CD4-positive, alpha-beta T cell (primary cell): ENCODE results near the gene MIR17HG. TPM values are rescaled to one million over a fixed set of nuclear protein-coding genes. Genes with fewer than 3 reads are reported as not detected.

Source experiments
- ATAC-seq: fragments of 200-7000 bp; cut with Tn5 transposase; one replicate; pipeline ENCODE4 v1.10.0; 2022; ENCODE audit warnings: mild to moderate bottlenecking; ENCODE audit not compliant: poor library complexity
- CTCF ChIA-PET: fragments of 350-600 bp; sonication (Branson Sonifier 250); formaldehyde crosslinking; loops from one replicate; lab custom pipeline; 2021; ENCODE audit warnings: antibody characterized with exemption, inconsistent platforms; lab: Charles Lee
- POLR2A ChIA-PET: fragments of 350-600 bp; sonication (Branson Sonifier 250); formaldehyde crosslinking; loops from one replicate; lab custom pipeline; 2021; ENCODE audit warnings: antibody characterized with exemption, inconsistent platforms; lab: Charles Lee
- DNase-seq, 14 experiments: peaks; one replicate each; pipeline ENCODE4 v3.0.0-alpha.2; 2013 to 2020; ENCODE audit warnings: mixed read lengths in 2 of 14
- H3K27ac ChIP-seq, 2 donors: one replicate each; pipeline versions ENCODE4 v1.5.1 to v1.7.0; 2013; ENCODE audit warnings: low read length in 2 of 2, low read depth in 1 of 2, mild to moderate bottlenecking in 1 of 2
- H3K27me3 ChIP-seq, 2 experiments: 1 replicate in 1 of 2; 2 replicates in 1 of 2; pipeline versions ENCODE4 v1.6.1 to v1.7.0; 2013; ENCODE audit warnings: low read length in 2 of 2, control low read depth in 1 of 2, mild to moderate bottlenecking in 1 of 2, moderate library complexity in 1 of 2; ENCODE audit not compliant: insufficient read depth in 2 of 2, control insufficient read depth in 1 of 2
- H3K36me3 ChIP-seq: one replicate; pipeline ENCODE4 v1.6.1; 2013; ENCODE audit warnings: low read length, control low read depth; ENCODE audit not compliant: insufficient read depth
- H3K4me1 ChIP-seq: one replicate; pipeline ENCODE4 v1.6.1; 2013; ENCODE audit warnings: low read length, control low read depth; ENCODE audit not compliant: insufficient read depth
- H3K4me3 ChIP-seq: one replicate; pipeline ENCODE4 v1.5.1; 2013; ENCODE audit warnings: mild to moderate bottlenecking, low read length, moderate library complexity
- H3K9me3 ChIP-seq, 2 experiments: 1 replicate in 1 of 2; 2 replicates in 1 of 2; pipeline versions ENCODE4 v1.6.1 to v1.7.0; 2013; ENCODE audit warnings: low read length in 2 of 2, mild to moderate bottlenecking in 2 of 2, control low read depth in 1 of 2, moderate library complexity in 1 of 2; ENCODE audit not compliant: control insufficient read depth in 1 of 2, insufficient read depth in 1 of 2
- H3K27ac Mint-ChIP-seq: one replicate; pipeline ENCODE4 v1.8.0; 2020; ENCODE audit warnings: mixed read lengths
- H3K27me3 Mint-ChIP-seq: one replicate; pipeline ENCODE4 v1.8.0; 2021; ENCODE audit warnings: mixed read lengths
- H3K36me3 Mint-ChIP-seq: one replicate; pipeline ENCODE4 v1.8.0; 2021; ENCODE audit warnings: low read depth, mixed read lengths
- H3K4me1 Mint-ChIP-seq: one replicate; pipeline ENCODE4 v1.8.0; 2021; ENCODE audit warnings: low read depth, mixed read lengths
- H3K4me3 Mint-ChIP-seq: one replicate; pipeline ENCODE4 v1.8.0; 2020; ENCODE audit warnings: mild to moderate bottlenecking, mixed read lengths
- H3K9me3 Mint-ChIP-seq: one replicate; pipeline ENCODE4 v1.8.0; 2020; ENCODE audit warnings: mixed read lengths
- intact Hi-C, 2 experiments: fragments of 100-400 bp; cut with DNase I in 1 of 2; cut with micrococcal nuclease in 1 of 2; formaldehyde crosslinking; loops; one replicate each; pipeline versions ENCODE4 v1.15.1 to v1.9.0; 2023 to 2025; cut with DNase I, micrococcal nuclease
- total RNA-seq, 174 experiments: library from RNA in 2 of 174; stranded (reverse) in 2 of 174; gene quantifications; one replicate each; pipeline ENCODE4 v1.2.3 and lab custom pipeline; 2021 to 2026
- TF ChIP-seq, protein P1 (sequence below): fragments of 200-600 bp; IDR thresholded peaks from one replicate; pipeline ENCODE4 v1.8.0; 2022; ENCODE audit warnings: antibody characterized with exemption, mild to moderate bottlenecking

MIR17HG gene
- total RNA-seq, 2 experiments from 2014 or later = 6.0 to 6.6 TPM

DNA sequence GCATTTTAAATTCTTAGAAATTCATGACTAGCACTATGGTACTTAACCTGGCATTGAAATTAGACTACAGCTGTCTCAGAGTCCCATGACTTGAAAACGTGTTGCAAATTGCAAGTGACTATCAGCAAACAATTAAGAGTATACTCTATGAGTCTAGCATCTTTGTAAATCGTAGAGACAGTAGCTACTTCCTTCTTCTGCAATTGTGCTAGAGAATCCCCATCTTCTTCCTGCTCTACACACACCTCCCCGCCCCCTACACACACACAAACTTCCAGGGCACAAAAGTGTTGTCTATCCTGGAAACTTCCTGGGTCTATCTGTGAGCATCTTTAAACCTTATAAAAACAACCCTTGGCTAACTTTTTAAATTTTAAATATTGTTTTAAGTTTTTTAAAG, 35.2 kb upstream of the MIR17HG start:
- ChIA-PET POLR2A (no interaction called here), CTCF (interaction anchor here (1.5 kb wide), 2 partner anchors 11 to 33 kb away, joined by 4 read pairs; no protein-coding TSS in a partner anchor)
- no peaks in the 10 kb centered on the region for H3K36me3 ChIP-seq

DNA sequence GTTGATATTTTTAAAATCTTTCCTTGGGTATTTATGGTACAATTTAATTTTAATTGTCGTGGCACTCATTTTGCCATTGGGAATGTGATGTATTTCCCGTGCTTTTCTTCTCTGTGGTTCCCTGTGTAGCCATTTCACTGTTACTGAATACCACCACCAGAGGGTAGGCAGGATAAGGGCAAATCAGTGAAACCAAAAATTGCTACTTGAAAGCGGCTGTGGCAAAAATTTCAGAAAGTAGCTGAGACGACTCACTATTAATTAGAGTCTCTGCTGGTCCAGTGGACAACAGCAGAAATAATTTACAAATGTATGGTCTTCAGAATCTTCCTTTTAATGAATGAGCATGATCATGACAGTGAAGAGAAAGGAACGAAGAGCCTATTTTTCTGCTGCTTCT, 34.4 kb upstream of the MIR17HG start:
- Mint-ChIP-seq H3K27ac (no peak overlapping the region), H3K9me3 (no peaks in the 10 kb centered on the region), H3K4me3 (no peak overlapping the region), H3K36me3 (no peaks in the 10 kb centered on the region), H3K4me1 (no peaks in the 10 kb centered on the region), H3K27me3 (peaks cover 17% of the 10 kb centered on the region)
- Histone ChIP-seq H3K27ac (no peak overlapping the region), H3K9me3 (no peaks in the 10 kb centered on the region), H3K36me3 (no peaks in the 10 kb centered on the region), H3K4me1 (no peaks in the 10 kb centered on the region), H3K4me3 (no peak overlapping the region), H3K27me3 (peaks cover 0 to 15% of the 10 kb centered on the region in 2 experiments)
- intact Hi-C loops = loop anchor here (2.0 to 5.0 kb wide), 3 partner anchors 36 to 409 kb away; no protein-coding TSS in a partner anchor
- POLR2A ChIA-PET = interaction anchor here (1.3 to 2.0 kb wide), 2 partner anchors 14 to 34 kb away, joined by 3 to 11 read pairs; partner anchors contain the start of gene MIR17HG
- ATAC-seq (peak; percentile 57), DNase-seq (peak in 4 of 14 experiments; percentile 32 to 64 (median 57))
- CTCF ChIA-PET = interaction anchor here (1.4 to 1.5 kb wide), 3 partner anchors 11 to 34 kb away, joined by 4 read pairs; no protein-coding TSS in a partner anchor
- TF ChIP-seq, protein P1, sequence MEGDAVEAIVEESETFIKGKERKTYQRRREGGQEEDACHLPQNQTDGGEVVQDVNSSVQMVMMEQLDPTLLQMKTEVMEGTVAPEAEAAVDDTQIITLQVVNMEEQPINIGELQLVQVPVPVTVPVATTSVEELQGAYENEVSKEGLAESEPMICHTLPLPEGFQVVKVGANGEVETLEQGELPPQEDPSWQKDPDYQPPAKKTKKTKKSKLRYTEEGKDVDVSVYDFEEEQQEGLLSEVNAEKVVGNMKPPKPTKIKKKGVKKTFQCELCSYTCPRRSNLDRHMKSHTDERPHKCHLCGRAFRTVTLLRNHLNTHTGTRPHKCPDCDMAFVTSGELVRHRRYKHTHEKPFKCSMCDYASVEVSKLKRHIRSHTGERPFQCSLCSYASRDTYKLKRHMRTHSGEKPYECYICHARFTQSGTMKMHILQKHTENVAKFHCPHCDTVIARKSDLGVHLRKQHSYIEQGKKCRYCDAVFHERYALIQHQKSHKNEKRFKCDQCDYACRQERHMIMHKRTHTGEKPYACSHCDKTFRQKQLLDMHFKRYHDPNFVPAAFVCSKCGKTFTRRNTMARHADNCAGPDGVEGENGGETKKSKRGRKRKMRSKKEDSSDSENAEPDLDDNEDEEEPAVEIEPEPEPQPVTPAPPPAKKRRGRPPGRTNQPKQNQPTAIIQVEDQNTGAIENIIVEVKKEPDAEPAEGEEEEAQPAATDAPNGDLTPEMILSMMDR = peak; percentile 69

More for the DNA sequence above, 35.2 kb upstream of the MIR17HG start:
- peaks cover 17% of the 10 kb centered on the region for H3K27me3 Mint-ChIP-seq
- TF ChIP-seq, protein P1 = no peak
- H3K27ac Mint-ChIP-seq = no peak overlapping the region
- H3K4me3 Mint-ChIP-seq = no peak overlapping the region
- Histone ChIP-seq H3K27ac (no peak overlapping the region), H3K4me3 (no peak overlapping the region), H3K27me3 (peaks cover 0 to 15% of the 10 kb centered on the region in 2 experiments), H3K4me1 (no peaks in the 10 kb centered on the region), H3K9me3 (no peaks in the 10 kb centered on the region)
- DNase-seq (no peak), ATAC-seq (no peak)
- H3K36me3 Mint-ChIP-seq = no peaks in the 10 kb centered on the region
- no peaks in the 10 kb centered on the region for H3K9me3 Mint-ChIP-seq
- intact Hi-C loops = loop anchor here (2.0 to 5.0 kb wide), 3 partner anchors 36 to 410 kb away; no protein-coding TSS in a partner anchor
- H3K4me1 Mint-ChIP-seq = no peaks in the 10 kb centered on the region

DNA sequence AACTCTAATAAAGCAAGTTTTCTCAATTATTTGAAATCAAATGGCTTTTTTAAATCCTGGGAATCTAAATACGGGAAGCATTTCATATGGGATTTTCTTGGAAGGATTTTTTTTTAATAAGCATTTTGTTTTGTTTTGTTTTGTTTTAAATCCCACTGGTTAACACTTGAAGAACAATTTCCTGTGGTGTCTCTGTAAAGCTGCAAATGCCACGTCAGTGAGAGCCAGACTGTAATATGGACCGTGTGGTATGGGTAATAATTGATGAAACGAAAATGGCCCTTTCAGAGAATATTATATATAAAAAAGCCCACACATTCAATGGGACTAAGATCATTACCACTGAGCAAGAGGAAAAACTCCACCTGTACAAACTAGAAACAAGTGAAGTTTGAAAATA, 33.9 kb upstream of the MIR17HG start:
- ATAC-seq = no peak
- POLR2A ChIA-PET = interaction anchor here (1.3 to 2.0 kb wide), 2 partner anchors 13 to 33 kb away, joined by 3 to 11 read pairs; partner anchors contain the start of gene MIR17HG

More for the DNA sequence above, 33.9 kb upstream of the MIR17HG start:
- intact Hi-C loops = loop anchor here (2.0 to 5.0 kb wide), 3 partner anchors 35 to 409 kb away; no protein-coding TSS in a partner anchor
- H3K4me1 Mint-ChIP-seq = no peaks in the 10 kb centered on the region
- TF ChIP-seq, protein P1 = no peak
- peaks cover 17% of the 10 kb centered on the region for H3K27me3 Mint-ChIP-seq
- no peaks in the 10 kb centered on the region for H3K36me3 Mint-ChIP-seq
- no peak overlapping the region for H3K4me3 Mint-ChIP-seq
- Histone ChIP-seq H3K36me3 (no peaks in the 10 kb centered on the region), H3K27me3 (peaks cover 0 to 15% of the 10 kb centered on the region in 2 experiments), H3K9me3 (no peaks in the 10 kb centered on the region), H3K4me1 (no peaks in the 10 kb centered on the region), H3K4me3 (no peak overlapping the region), H3K27ac (no peak overlapping the region)
- no peak for DNase-seq
- CTCF ChIA-PET = interaction anchor here (1.4 to 1.5 kb wide), 3 partner anchors 12 to 33 kb away, joined by 4 read pairs; no protein-coding TSS in a partner anchor
- H3K9me3 Mint-ChIP-seq = no peaks in the 10 kb centered on the region
- no peak overlapping the region for H3K27ac Mint-ChIP-seq
